ENCODE measurements around the gene ZMYND10. TPM values are rescaled to one million over a fixed set of nuclear protein-coding genes. Genes with fewer than 3 reads are reported as not detected.
A peak's percentile ranks its signal among the peaks of the same experiment; 100 is the strongest.

The ZMYND10 gene
- total RNA-seq, 5 donors from 2014 or later (not counting 1 experiment from before 2014, with no cell fraction given), result 1.2 to 6.1 (median 2.9) TPM

DNA sequence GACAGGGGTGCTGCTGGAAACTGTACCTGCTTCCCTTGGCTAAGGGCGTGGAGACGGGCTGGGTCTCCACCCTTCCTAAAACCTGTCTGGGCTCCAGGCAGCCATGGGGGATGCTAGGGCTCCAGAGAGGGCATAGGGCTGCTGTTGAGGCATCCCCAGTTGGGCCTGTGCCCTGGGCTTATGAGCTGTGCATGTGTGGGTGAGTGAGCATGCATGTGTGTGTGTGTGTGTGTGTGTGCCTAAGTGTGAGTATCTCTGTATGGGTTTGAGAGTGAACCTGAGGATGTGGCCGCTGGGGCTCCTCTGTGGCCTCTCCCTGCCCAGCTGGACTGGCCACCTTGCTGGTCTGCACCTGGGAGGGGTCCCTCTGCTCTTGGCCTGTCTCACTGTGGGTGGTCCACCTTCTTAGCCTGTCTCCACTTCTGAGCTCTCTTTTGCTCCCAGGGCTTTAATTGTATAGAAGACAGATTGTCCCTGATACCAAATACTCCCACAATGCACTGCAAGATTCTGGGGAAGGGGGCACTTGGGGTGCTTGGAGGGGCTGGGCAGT is 25.7 kb upstream of the ZMYND10 start:
- ATAC-seq (replicated peaks in 1 of 4) (no peak), DNase-seq (no peak)
- Histone ChIP-seq H3K27me3 (replicated peaks in 1 of 2; ENCODE audit: control insufficient read depth in 2 of 2, extremely low read depth in 1 of 2, insufficient read depth in 2 of 2, low read length in 1 of 2) (peaks cover 0 to 3% of the 10 kb centered on the region in 2 experiments), H3K36me3 (ENCODE audit: control insufficient read depth in 2 of 2, extremely low read depth in 1 of 2, insufficient read depth in 1 of 2, low read length in 1 of 2) (peaks cover 0 to 4% of the 10 kb centered on the region in 2 donors), H3K9me3 (no peaks in the 10 kb centered on the region), H3K27ac (ENCODE audit: low read length) (no peak overlapping the region), H3K4me1 (ENCODE audit: control insufficient read depth in 1 of 2, extremely low read depth in 1 of 2, insufficient read depth in 2 of 2, low read length in 2 of 2) (peaks cover 8 to 22% of the 10 kb centered on the region in 2 experiments), H3K4me3 (ENCODE audit: control insufficient read depth in 1 of 2, extremely low read depth in 1 of 2, low read length in 1 of 2) (no peak overlapping the region)
- Mint-ChIP-seq H3K27me3 (no peaks in the 10 kb centered on the region), H3K27ac (no peak overlapping the region), H3K36me3 (no peaks in the 10 kb centered on the region), H3K4me1 (peaks cover 15 to 28% (median 27%) of the 10 kb centered on the region in 3 donors), H3K4me3 (no peak overlapping the region), H3K9me3 (no peaks in the 10 kb centered on the region)
- CTCF ChIA-PET, result no interaction called here
- WGBS (ENCODE audit: insufficient coverage), result 70% methylated on average over 2 of the region's 3 CpGs
- POLR2A ChIA-PET, result no interaction called here

DNA sequence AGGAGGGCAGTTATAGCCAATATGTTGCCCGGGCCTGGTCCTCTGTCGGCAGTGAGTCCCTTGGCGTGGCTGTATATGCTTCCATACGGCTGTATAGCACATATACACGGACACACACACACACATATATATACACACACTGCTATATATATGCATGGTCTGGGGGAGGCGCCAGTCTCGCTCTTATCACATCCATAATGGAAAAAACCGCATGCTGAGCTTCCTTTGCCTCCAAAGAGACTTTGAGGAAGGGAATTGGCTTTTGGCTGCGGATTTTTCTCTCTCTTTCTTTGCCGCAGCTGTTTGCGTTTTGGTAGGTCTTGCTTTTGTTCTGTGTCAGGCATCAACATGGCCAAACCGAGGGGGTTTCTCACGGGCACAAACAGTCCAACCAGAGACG is 25.1 kb upstream of the ZMYND10 start:
- ATAC-seq (replicated peaks in 1 of 4), result no peak
- Mint-ChIP-seq H3K4me1 (peaks cover 20 to 35% (median 33%) of the 10 kb centered on the region in 3 donors), H3K27ac (no peak overlapping the region), H3K27me3 (no peaks in the 10 kb centered on the region), H3K36me3 (no peaks in the 10 kb centered on the region), H3K9me3 (no peaks in the 10 kb centered on the region), H3K4me3 (no peak overlapping the region)
- H3K4me1 ChIP-seq (ENCODE audit: control insufficient read depth in 1 of 2, extremely low read depth in 1 of 2, insufficient read depth in 2 of 2, low read length in 2 of 2), result peaks cover 14 to 28% of the 10 kb centered on the region in 2 experiments
- no peak overlapping the region for H3K4me3 ChIP-seq (ENCODE audit: control insufficient read depth in 1 of 2, extremely low read depth in 1 of 2, low read length in 1 of 2)
- POLR2A ChIA-PET, result no interaction called here
- H3K27ac ChIP-seq (ENCODE audit: low read length), result no peak overlapping the region
- CTCF ChIA-PET, result no interaction called here
- H3K27me3 ChIP-seq (replicated peaks in 1 of 2; ENCODE audit: control insufficient read depth in 2 of 2, extremely low read depth in 1 of 2, insufficient read depth in 2 of 2, low read length in 1 of 2), result peaks cover 0 to 3% of the 10 kb centered on the region in 2 experiments
- H3K9me3 ChIP-seq, result no peaks in the 10 kb centered on the region
- no peak for DNase-seq
- 96% methylated on average over 7 of the region's 14 CpGs for WGBS (ENCODE audit: insufficient coverage)
- H3K36me3 ChIP-seq (ENCODE audit: control insufficient read depth in 2 of 2, extremely low read depth in 1 of 2, insufficient read depth in 1 of 2, low read length in 1 of 2), result peaks cover 0 to 4% of the 10 kb centered on the region in 2 donors

DNA sequence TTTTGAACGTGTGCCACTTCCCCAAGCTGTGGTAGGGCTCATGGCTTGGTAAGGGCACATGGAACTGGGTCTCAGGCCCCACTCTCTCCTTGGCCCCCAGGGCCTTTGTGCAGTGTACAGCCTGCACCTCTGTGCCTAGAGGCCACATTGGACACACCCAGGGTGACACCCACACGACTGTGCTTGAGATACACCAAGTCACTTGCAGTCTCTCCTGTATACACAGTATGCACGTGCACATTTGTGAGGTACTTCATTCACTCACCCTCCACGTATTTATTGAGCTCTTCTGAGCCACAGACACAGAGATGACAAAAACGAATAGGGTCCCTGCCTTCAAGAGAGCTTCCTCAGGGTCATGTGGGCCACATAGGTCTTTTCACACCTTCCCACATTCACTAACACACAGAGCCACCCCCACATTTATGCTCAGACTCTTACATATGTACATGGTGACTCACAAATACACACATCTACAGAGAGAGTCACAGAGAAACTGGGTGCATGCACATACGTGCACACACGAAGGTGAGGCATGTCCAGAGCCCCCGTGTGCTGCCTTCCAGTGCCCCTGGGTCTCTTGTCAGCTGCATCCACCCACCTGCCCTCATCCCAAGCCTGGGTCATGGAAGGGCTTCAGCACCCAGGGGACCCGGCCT is 23.6 kb upstream of the ZMYND10 start:
- Mint-ChIP-seq H3K4me3 (no peak overlapping the region), H3K27me3 (no peaks in the 10 kb centered on the region), H3K9me3 (no peaks in the 10 kb centered on the region), H3K36me3 (no peaks in the 10 kb centered on the region), H3K4me1 (peaks cover 25 to 42% (median 38%) of the 10 kb centered on the region in 3 donors), H3K27ac (no peak overlapping the region)
- WGBS (ENCODE audit: insufficient coverage), result 58% methylated on average over 9 of the region's 9 CpGs
- H3K27me3 ChIP-seq (replicated peaks in 1 of 2; ENCODE audit: control insufficient read depth in 2 of 2, extremely low read depth in 1 of 2, insufficient read depth in 2 of 2, low read length in 1 of 2), result peaks cover 0 to 3% of the 10 kb centered on the region in 2 experiments
- no peak overlapping the region for H3K27ac ChIP-seq (ENCODE audit: low read length)
- no peak overlapping the region for H3K4me3 ChIP-seq (ENCODE audit: control insufficient read depth in 1 of 2, extremely low read depth in 1 of 2, low read length in 1 of 2)
- POLR2A ChIA-PET, result no interaction called here
- H3K4me1 ChIP-seq (ENCODE audit: control insufficient read depth in 1 of 2, extremely low read depth in 1 of 2, insufficient read depth in 2 of 2, low read length in 2 of 2), result peaks cover 15 to 38% of the 10 kb centered on the region in 2 experiments
- DNase-seq (no peak), ATAC-seq (replicated peaks in 1 of 4) (no peak)
- CTCF ChIA-PET, result interaction anchor here in 1 of 2 donors (0.6 kb wide), 1 partner anchor 1279 kb away, joined by 4 read pairs; no protein-coding TSS in a partner anchor
- H3K36me3 ChIP-seq (ENCODE audit: control insufficient read depth in 2 of 2, extremely low read depth in 1 of 2, insufficient read depth in 1 of 2, low read length in 1 of 2), result peaks cover 0 to 4% of the 10 kb centered on the region in 2 donors
- no peaks in the 10 kb centered on the region for H3K9me3 ChIP-seq

DNA sequence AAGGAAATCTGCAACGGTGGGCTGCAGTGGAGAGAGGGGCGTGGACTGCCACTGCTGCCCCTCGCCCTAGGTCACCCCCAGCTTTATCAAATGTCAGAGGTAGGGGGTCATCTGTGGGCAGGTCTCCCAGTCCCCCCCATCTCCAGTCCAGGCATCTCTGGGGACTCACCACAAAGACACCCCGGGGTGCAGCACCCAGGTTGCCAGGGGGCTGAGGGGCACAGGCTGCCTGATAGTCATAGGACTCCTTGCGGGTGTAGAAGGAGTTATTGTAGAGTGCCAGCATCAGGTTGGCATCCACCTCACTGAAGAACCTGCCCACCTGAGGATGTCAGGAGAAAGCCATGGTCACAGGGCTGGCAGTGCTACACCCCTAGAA is 20.3 kb upstream of the ZMYND10 start:
- Histone ChIP-seq H3K27ac (ENCODE audit: low read length) (peak overlapping the region; percentile 68), H3K4me3 (ENCODE audit: control insufficient read depth in 1 of 2, extremely low read depth in 1 of 2, low read length in 1 of 2) (peak overlapping the region; percentile 65 to 85), H3K27me3 (replicated peaks in 1 of 2; ENCODE audit: control insufficient read depth in 2 of 2, extremely low read depth in 1 of 2, insufficient read depth in 2 of 2, low read length in 1 of 2) (no peaks in the 10 kb centered on the region), H3K9me3 (no peaks in the 10 kb centered on the region), H3K4me1 (ENCODE audit: control insufficient read depth in 1 of 2, extremely low read depth in 1 of 2, insufficient read depth in 2 of 2, low read length in 2 of 2) (peaks cover 11 to 31% of the 10 kb centered on the region in 2 experiments), H3K36me3 (ENCODE audit: control insufficient read depth in 2 of 2, extremely low read depth in 1 of 2, insufficient read depth in 1 of 2, low read length in 1 of 2) (peaks cover 0 to 4% of the 10 kb centered on the region in 2 donors)
- no peaks in the 10 kb centered on the region for H3K9me3 Mint-ChIP-seq
- ChIA-PET POLR2A (interaction anchor here in 1 of 2 donors (0.6 to 1.1 kb wide), 3 partner anchors 9 to 37 kb away, joined by 3 to 8 read pairs (median 3); no protein-coding TSS in a partner anchor), CTCF (interaction anchor here in 1 of 2 donors (1.0 to 1.2 kb wide), 2 partner anchors 16 to 29 kb away, joined by 4 read pairs; no protein-coding TSS in a partner anchor)
- WGBS (ENCODE audit: insufficient coverage), result no CpG with 5 or more reads among the region's 5 CpGs
- DNase-seq, result no peak
- no peak for ATAC-seq (replicated peaks in 1 of 4)
- H3K4me1 Mint-ChIP-seq, result peaks cover 17 to 35% (median 23%) of the 10 kb centered on the region in 3 donors
- peak overlapping the region; percentile 87 to 95 for H3K27ac Mint-ChIP-seq
- no peaks in the 10 kb centered on the region for H3K36me3 Mint-ChIP-seq
- peak overlapping the region; percentile 86 to 89 (median 88) for H3K4me3 Mint-ChIP-seq
- no peaks in the 10 kb centered on the region for H3K27me3 Mint-ChIP-seq

DNA sequence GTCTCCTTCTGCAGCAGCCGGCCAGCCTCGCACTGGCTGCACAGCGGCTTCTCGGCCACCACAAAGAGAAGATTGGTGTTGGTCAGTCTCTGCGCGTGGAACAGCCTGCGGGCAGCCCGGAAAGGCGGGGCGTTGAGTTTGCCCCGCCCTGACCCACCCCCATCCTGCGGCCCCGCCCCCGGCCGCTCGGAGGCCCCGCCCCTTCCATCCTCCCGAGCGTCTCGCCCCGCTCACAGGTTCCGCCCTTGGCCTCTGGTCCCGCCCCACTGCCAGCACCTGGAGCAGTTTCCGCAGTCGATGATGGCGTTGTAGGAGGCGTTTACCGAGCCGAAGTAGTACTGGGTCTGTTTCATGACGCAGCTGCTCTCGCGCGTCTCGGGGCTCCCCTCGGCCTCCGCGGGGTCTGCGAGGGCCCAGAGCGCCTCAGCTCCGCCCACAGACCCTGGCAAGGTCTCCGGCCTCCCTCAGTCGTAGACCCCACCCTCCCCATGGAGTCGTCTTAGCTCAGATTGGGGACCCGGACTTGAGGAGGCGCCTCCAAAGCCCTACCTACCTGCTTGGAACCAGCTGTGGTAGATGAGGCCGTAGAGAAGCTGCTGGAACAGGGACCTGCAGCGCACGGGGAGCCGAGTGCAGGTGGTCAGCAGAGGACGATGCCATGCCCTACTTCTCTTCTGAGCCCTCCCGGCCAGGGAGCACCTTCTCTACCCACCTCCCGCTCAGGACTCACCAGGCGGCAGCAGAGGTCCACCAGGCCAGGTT is 19.7 kb upstream of the ZMYND10 start:
- ATAC-seq (replicated peaks in 1 of 4) (peak; percentile 95 to 97 (median 96)), DNase-seq (peak; percentile 89 to 97 (median 94))
- POLR2A ChIA-PET, result interaction anchor here in 1 of 2 donors (0.6 to 1.1 kb wide), 3 partner anchors 8 to 37 kb away, joined by 3 to 8 read pairs (median 3); no protein-coding TSS in a partner anchor
- H3K36me3 ChIP-seq (ENCODE audit: control insufficient read depth in 2 of 2, extremely low read depth in 1 of 2, insufficient read depth in 1 of 2, low read length in 1 of 2), result peaks cover 0 to 4% of the 10 kb centered on the region in 2 donors
- no peaks in the 10 kb centered on the region for H3K9me3 Mint-ChIP-seq
- peaks cover 11 to 31% of the 10 kb centered on the region in 2 experiments for H3K4me1 ChIP-seq (ENCODE audit: control insufficient read depth in 1 of 2, extremely low read depth in 1 of 2, insufficient read depth in 2 of 2, low read length in 2 of 2)
- peak overlapping the region; percentile 87 to 95 for H3K27ac Mint-ChIP-seq
- CTCF ChIA-PET, result interaction anchor here in 1 of 2 donors (0.6 to 1.2 kb wide), 3 partner anchors 16 to 1022 kb away, joined by 4 read pairs; no protein-coding TSS in a partner anchor
- no peaks in the 10 kb centered on the region for H3K27me3 Mint-ChIP-seq
- peak overlapping the region; percentile 65 to 85 for H3K4me3 ChIP-seq (ENCODE audit: control insufficient read depth in 1 of 2, extremely low read depth in 1 of 2, low read length in 1 of 2)
- H3K27ac ChIP-seq (ENCODE audit: low read length), result peak overlapping the region; percentile 68
- H3K27me3 ChIP-seq (replicated peaks in 1 of 2; ENCODE audit: control insufficient read depth in 2 of 2, extremely low read depth in 1 of 2, insufficient read depth in 2 of 2, low read length in 1 of 2), result no peaks in the 10 kb centered on the region
- peaks cover 17 to 35% (median 23%) of the 10 kb centered on the region in 3 donors for H3K4me1 Mint-ChIP-seq
- peak overlapping the region; percentile 86 to 89 (median 88) for H3K4me3 Mint-ChIP-seq
- WGBS (ENCODE audit: insufficient coverage), result 1% methylated on average over 24 of the region's 53 CpGs
- H3K36me3 Mint-ChIP-seq, result no peaks in the 10 kb centered on the region
- no peaks in the 10 kb centered on the region for H3K9me3 ChIP-seq

DNA sequence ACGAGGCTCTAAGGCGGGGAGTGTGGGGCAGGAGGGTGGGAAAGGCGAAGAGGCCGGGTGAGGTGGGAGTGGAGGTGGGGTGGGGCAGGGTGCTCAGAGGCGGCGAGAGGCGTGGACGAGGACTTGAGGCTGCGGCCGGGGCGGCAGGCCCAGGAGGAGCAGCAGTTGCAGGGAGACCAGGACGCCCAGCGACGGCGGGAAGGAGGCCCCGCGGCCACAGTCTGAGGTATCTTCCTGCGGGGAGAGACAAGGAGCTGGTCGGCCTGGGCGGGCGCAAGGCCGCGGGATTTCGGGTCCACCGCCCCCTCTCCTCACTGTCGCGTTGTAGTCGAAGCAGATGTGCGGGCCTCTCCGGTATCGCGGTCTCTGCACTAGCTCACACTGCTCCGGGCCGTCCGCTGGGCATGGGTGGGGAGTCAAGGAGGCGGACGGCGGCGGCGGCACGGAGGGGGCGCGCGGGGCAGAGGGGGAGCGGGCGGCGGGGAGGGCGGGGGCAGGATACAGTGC is 19.1 kb upstream of the ZMYND10 start:
- ChIA-PET POLR2A (no interaction called here), CTCF (interaction anchor here in 1 of 2 donors (0.6 to 1.2 kb wide), 2 partner anchors 27 to 1023 kb away, joined by 4 read pairs; no protein-coding TSS in a partner anchor)
- Mint-ChIP-seq H3K4me3 (peak overlapping the region; percentile 86 to 89 (median 88)), H3K4me1 (peaks cover 20 to 40% (median 27%) of the 10 kb centered on the region in 3 donors), H3K36me3 (no peaks in the 10 kb centered on the region), H3K27me3 (no peaks in the 10 kb centered on the region), H3K9me3 (no peaks in the 10 kb centered on the region), H3K27ac (peak overlapping the region in 1 of 2 donors; percentile 52)
- peaks cover 0 to 4% of the 10 kb centered on the region in 2 donors for H3K36me3 ChIP-seq (ENCODE audit: control insufficient read depth in 2 of 2, extremely low read depth in 1 of 2, insufficient read depth in 1 of 2, low read length in 1 of 2)
- H3K27me3 ChIP-seq (replicated peaks in 1 of 2; ENCODE audit: control insufficient read depth in 2 of 2, extremely low read depth in 1 of 2, insufficient read depth in 2 of 2, low read length in 1 of 2), result no peaks in the 10 kb centered on the region
- no peak overlapping the region for H3K27ac ChIP-seq (ENCODE audit: low read length)
- peaks cover 11 to 34% of the 10 kb centered on the region in 2 experiments for H3K4me1 ChIP-seq (ENCODE audit: control insufficient read depth in 1 of 2, extremely low read depth in 1 of 2, insufficient read depth in 2 of 2, low read length in 2 of 2)
- H3K9me3 ChIP-seq, result no peaks in the 10 kb centered on the region
- ATAC-seq (replicated peaks in 1 of 4) (peak; percentile 20 to 36 (median 26)), DNase-seq (no peak)
- peak overlapping the region; percentile 38 to 65 for H3K4me3 ChIP-seq (ENCODE audit: control insufficient read depth in 1 of 2, extremely low read depth in 1 of 2, low read length in 1 of 2)
- WGBS (ENCODE audit: insufficient coverage), result 34% methylated on average over 26 of the region's 48 CpGs
